Activated T-helper 9 cell treated with anti-CD3 and anti-CD28 coated beads, Interleukin-2, amount 50 U/mL, for 16 hours (primary cell): ENCODE results near the gene CCDC61.

Experiments
- DNase-seq: peaks from one replicate; pipeline ENCODE4 v3.0.0-alpha.2; 2020; ENCODE audit warnings: low read depth

CCDC61 gene

GRCh38 chr19:46015687-46016425 is 20.6 kb downstream of the CCDC61 start:
- no peak for DNase-seq

- DNase-seq = peak; percentile 78
Observed at GRCh38 chr19:46016426-46017094, 21.3 kb downstream of the CCDC61 start.

GRCh38 chr19:46017095-46017429 is 21.8 kb downstream of the CCDC61 start:
- DNase-seq = no peak

- no peak for DNase-seq
Observed at GRCh38 chr19:46017874-46018675, 22.8 kb downstream of the CCDC61 start.

- no peak for DNase-seq
Observed at GRCh38 chr19:46018729-46019251, 23.5 kb downstream of the CCDC61 start.

GRCh38 chr19:46019270-46019669 is 24.0 kb downstream of the CCDC61 start:
- no peak for DNase-seq

GRCh38 chr19:46020819-46021125 is 25.5 kb downstream of the CCDC61 start:
- no peak for DNase-seq

GRCh38 chr19:46021531-46022041 is 26.3 kb downstream of the CCDC61 start:
- no peak for DNase-seq

- DNase-seq = no peak
Observed at GRCh38 chr19:46022061-46022430, 26.8 kb downstream of the CCDC61 start.

- DNase-seq = no peak
Observed at GRCh38 chr19:46022431-46023310, 27.4 kb downstream of the CCDC61 start, which contains the start of gene PGLYRP1. Gene PGLYRP1 (minus strand): TSS chr19:46023053. CDS start chr19:46023021, 32 bp downstream.

GRCh38 chr19:46023311-46023779 is 28.1 kb downstream of the CCDC61 start:
- no peak for DNase-seq

GRCh38 chr19:46025835-46026234 is 30.6 kb downstream of the CCDC61 start:
- no peak for DNase-seq

GRCh38 chr19:46030812-46031550 is 35.7 kb downstream of the CCDC61 start:
- no peak for DNase-seq

- no peak for DNase-seq
Observed at GRCh38 chr19:46031781-46032596, 36.7 kb downstream of the CCDC61 start.

- DNase-seq = no peak
Observed at GRCh38 chr19:46032597-46033025, 37.3 kb downstream of the CCDC61 start.

GRCh38 chr19:46033401-46033800 is 38.1 kb downstream of the CCDC61 start:
- no peak for DNase-seq

GRCh38 chr19:46035546-46035945 is 40.3 kb downstream of the CCDC61 start:
- DNase-seq = no peak

GRCh38 chr19:46035986-46036743 is 40.9 kb downstream of the CCDC61 start:
- no peak for DNase-seq

- no peak for DNase-seq
Observed at GRCh38 chr19:46036744-46037128, 41.5 kb downstream of the CCDC61 start.
